HG03457 (cell line): ENCODE results near the gene KCNMA1.

Experiments
- ATAC-seq: cut with Tn5 transposase; IDR thresholded peaks from one replicate; pipeline ENCODE4 v1.9.1; 2021; ENCODE audit warnings: moderate number of reproducible peaks; ENCODE audit not compliant: unreplicated experiment

The KCNMA1 gene

DNA sequence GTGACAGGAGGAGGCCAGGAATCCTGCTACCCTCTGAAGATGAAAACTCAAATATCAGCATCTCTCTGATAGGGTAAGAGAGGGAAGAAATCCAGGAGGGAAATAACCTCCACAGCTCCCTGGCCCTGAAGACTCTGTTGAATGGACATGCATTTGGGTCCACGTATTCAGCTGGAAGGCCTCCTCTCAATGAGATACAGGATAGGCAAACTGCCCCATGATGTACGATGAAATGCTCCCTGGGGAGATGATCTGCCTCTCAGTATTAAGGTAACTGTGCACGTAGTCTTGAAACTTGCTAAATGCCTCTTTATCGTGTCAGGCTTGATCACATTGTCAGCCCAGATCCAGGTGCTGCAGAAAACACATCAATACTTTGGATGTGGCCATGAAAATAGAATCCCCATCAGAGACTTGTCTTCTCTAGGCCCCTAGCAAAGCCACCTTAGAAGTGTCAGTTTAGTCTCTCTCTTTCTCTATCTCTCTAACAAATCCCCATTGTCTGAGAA, 384.0 kb downstream of the KCNMA1 start:
- no peak for ATAC-seq

DNA sequence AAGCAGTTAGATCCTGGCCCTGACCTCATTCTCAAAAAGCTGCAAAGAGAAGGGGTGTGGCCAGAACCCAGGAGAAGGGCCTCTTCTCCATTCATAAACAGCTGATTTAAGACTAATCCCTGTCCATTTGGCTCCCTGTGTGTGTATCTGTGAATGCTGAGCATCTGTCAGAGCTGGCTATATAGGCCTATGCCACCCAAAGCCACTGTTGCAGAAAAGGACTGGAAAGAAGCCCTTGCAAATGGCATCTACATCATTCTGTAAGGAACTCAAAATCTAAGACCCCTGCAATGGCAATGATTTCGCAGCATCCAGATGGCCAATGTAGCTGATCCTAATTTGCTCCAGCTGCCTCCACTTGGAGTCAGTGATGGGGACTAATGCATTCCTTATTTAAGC, 384.5 kb downstream of the KCNMA1 start:
- no peak for ATAC-seq

GRCh38 chr10:77252380-77253146, 385.0 kb downstream of the KCNMA1 start:
- no peak for ATAC-seq

- ATAC-seq, result no peak
These were observed 386.2 kb downstream of the KCNMA1 start for GRCh38 chr10:77251297-77252013.

DNA sequence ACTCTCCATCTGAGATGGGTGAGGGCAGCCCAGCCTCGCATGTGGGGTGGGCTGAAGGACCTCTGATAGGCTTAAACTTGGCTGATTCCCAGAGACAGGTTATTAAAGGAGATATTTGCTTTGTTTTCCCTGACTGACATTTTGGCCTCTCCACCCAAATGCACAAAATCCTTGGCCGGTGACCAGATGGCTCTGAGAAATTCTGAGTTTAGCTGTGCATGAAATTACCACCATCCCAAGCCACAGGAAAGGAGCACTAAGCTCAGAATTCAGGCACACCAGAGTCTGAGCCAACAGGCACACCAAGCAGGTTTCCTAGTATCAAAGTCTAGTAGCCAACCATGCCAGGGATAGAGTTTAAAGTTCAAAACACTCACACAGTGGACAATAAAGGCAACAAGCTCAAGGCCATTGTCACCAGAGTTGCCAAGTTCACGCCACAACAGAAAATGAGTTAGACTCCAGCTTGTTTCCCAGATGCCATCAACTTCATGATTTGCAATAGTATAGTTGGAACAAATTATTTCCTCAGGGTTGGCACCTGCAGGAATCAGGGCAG, 387.6 kb downstream of the KCNMA1 start:
- ATAC-seq, result no peak

DNA sequence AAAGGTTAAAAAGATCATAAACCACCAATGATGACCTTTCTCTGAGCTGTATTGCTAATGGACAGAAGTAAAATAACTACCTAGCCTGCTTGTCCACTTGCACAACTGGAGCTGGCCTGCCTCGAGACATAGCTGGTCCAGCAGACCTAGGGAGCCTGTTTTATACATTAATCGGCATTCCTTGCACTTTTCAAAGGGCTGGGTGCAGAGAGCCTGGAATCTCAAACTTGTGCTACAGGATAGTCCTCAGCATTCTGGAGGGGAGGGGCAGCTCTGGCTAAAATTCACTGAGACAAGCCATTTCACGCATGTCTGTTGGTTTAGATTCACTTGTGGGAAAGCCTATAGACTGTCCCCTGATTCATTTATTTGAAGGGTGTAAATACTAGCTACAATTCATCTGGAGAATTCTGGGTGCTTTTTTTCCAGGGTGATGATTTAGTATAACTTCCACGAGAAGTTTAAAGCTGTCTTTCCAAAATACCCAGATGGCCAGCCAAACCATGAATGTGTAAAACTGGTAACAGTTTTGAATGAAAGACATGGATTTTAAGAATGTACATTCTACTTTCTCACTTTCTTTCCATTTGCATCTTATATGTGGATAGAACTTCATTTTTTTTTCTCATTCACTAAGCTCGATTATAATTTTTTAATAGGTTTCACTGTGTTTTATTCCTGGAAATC, 389.4 kb downstream of the KCNMA1 start:
- no peak for ATAC-seq

GRCh38 chr10:77247031-77247990, 390.3 kb downstream of the KCNMA1 start:
- no peak for ATAC-seq

- ATAC-seq, result no peak
These were observed 391.7 kb downstream of the KCNMA1 start for GRCh38 chr10:77245953-77246352.

GRCh38 chr10:77244746-77245145, 392.9 kb downstream of the KCNMA1 start:
- ATAC-seq, result no peak

DNA sequence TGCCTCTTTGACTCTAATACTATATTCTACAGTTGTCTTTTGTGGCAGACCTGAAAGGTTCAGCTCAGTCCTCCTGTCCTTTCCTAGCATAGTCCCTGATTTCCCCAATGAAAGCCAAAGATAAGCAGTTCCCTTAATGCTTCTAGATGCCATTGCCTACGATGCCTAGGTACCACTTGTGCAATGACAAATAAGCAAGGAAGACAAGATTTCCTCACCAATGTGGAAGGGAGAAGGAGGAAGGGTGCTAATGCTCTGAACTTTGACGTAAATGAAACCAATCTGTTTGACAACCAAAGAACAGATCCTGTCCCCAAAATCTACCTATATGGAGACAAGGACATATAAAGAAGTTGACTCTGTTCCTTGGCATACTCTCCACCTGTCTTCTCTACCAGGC, 393.3 kb downstream of the KCNMA1 start:
- ATAC-seq, result no peak

- ATAC-seq, result no peak
These were observed 396.3 kb downstream of the KCNMA1 start for GRCh38 chr10:77241350-77241725.

DNA sequence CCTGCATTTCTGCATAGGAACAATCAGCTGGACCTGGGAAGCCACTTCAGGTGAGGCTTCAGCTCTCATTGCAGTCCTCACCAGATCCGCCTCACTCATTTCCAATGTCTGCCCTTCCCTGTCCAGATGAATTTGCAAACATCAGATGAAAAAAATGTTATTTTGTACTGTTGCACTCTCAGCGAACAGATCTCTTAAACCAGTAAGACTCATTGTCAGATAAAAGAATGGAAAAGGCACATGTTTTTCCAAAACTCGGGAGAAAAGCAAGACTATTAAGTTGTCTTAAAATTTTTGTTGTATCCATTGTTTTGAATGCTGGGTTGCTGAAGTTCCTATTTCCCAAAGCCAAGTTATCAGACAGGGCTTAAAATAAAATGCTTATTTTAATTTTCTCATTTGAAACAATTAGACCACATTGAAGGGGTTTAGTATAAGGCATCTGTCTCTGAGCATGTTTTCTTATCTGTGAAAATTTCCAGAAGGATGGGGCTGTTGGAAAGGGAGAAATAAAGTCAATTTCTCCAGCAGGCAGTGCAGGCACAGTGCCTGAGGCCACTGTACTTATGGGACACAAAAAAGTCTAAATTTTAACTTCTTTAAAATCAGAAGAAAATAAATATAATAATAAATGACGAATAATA, 396.8 kb downstream of the KCNMA1 start:
- ATAC-seq, result no peak

GRCh38 chr10:77240041-77240652, 397.5 kb downstream of the KCNMA1 start:
- ATAC-seq, result no peak

DNA sequence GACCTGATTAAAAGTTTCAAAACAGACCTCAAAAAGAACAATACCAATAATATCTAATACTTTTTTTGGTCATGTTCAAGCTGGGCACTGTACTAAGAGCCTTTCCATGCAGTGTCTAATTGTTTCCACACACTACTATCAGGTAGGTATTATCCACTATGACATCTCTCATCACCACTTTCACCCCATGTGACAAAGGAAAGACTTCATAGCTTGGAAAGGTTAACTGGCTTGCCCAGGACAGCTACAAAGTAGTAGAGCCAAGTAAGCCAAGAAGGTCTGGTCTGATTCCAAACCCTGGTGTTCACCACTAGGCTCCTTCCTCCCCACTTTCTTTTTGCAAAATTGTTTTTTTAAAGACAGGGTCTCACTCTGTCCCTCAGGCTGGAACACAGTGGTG, 400.5 kb downstream of the KCNMA1 start:
- ATAC-seq, result no peak

- ATAC-seq, result no peak
These were observed 400.9 kb downstream of the KCNMA1 start for GRCh38 chr10:77236700-77237099.

DNA sequence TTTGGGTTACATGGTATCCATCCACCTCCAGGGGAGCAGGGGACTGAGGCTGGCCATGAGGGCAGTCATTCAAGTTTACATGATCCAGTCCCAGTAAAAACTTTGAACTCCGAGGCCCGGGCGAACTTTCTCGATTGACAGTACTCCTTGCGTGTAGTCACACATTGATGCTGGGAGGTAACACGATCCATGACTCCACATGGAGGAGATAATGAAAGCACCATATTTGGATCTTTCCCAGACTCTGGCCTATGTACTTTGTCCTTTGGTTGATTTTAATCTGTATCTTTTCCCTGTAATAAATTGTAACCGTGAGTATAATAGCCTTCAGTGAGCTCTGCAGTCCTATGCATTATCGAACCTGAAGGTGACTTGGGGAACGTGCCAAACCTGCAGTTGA, 401.6 kb downstream of the KCNMA1 start:
- ATAC-seq, result no peak

DNA sequence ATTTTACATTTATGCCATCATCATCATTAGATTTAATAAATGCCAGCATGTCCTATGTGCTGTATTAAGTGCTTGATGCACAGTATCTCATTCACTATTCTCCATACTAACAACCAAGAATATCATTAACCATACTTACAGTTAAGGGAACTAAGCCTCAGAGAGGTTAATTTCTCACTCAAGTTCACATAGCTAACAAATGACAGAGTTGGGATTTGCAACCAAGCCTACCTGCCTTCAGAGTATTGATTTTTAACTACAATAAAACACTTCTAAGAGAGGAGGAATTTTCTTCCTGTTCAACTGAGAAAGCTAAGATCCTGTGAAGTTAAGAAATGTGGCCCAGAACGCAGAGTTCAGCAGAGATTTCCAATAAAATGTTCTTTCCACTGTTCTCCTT, 403.0 kb downstream of the KCNMA1 start:
- ATAC-seq, result no peak

DNA sequence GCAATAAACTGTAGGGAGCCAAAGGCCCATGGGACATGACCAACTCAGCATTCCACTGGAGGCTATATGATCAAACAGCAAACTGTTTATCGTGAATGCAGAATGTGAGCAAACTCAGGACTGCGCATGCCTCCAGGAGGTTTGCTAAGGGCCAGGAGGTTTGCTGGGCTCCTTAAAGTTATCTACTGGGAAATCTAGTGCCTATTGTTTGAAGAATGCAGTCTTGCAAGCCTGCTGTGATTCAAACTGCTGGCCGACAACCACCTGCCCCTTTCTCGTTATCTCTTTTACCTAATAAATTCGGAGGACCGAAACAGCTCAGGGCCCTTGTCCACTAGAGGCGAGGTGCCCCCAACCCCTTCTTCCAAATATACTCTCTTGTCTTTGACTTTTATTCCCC, 404.1 kb downstream of the KCNMA1 start:
- no peak for ATAC-seq

GRCh38 chr10:77231884-77232610, 405.6 kb downstream of the KCNMA1 start:
- ATAC-seq, result no peak
